Breast epithelium (tissue), 4 donors: ENCODE data around the gene BSND. TPM values are rescaled to one million over a fixed set of nuclear protein-coding genes. Genes with fewer than 3 reads are reported as not detected.

Experiments used
- DNase-seq, 2 donors: peaks; one replicate each; pipeline ENCODE4 v3.0.0-alpha.2; 2019; ENCODE audit warnings: low spot score in 2 of 2
- H3K27ac ChIP-seq, 2 donors: fragments of 200-600 bp; sonication (generic) in 1 of 2; one replicate each; pipeline ENCODE4 v1.5.1; 2016 to 2019; ENCODE audit warnings: mild to moderate bottlenecking in 1 of 2
- H3K27me3 ChIP-seq, 2 donors: fragments of 200-600 bp; sonication (generic) in 1 of 2; one replicate each; pipeline versions ENCODE4 v1.5.1 to v1.6.0; 2017 to 2019; ENCODE audit warnings: control low read depth in 1 of 2, mild to moderate bottlenecking in 1 of 2
- H3K36me3 ChIP-seq: fragments of 200-600 bp; one replicate; pipeline ENCODE4 v1.5.1; 2019
- H3K4me1 ChIP-seq, 2 donors: fragments of 200-600 bp; sonication (generic); one replicate each; pipeline ENCODE4 v1.5.1; 2016 to 2019; ENCODE audit warnings: control low read depth in 1 of 2
- H3K4me3 ChIP-seq, 3 donors: fragments of 200-600 bp; sonication (generic); 1 replicate in 2 of 3; 2 replicates in 1 of 3; pipeline ENCODE4 v1.5.1; 2016 to 2019; ENCODE audit warnings: mild to moderate bottlenecking in 3 of 3, moderate library complexity in 2 of 3
- H3K9me3 ChIP-seq, 2 donors: fragments of 200-600 bp; sonication (generic) in 1 of 2; one replicate each; pipeline ENCODE4 v1.5.1; 2016 to 2019; ENCODE audit warnings: control low read depth in 1 of 2
- POLR2A ChIP-seq: fragments of 450-650 bp; IDR thresholded peaks from one replicate; pipeline ENCODE4 v1.6.1; 2016; ENCODE audit warnings: antibody characterized with exemption, mild to moderate bottlenecking, moderate library complexity
- POLR2AphosphoS5 ChIP-seq, 3 donors: sonication (generic); formaldehyde crosslinking; IDR thresholded peaks; one replicate each; pipeline ENCODE4 v1.6.1; 2017; ENCODE audit warnings: antibody characterized with exemption in 3 of 3
- intact Hi-C: fragments of 100-400 bp; cut with DNase I; formaldehyde crosslinking; loops from one replicate; pipeline ENCODE4 v1.15.1; 2023; ENCODE audit warnings: low total_unique reads
- total RNA-seq, 3 donors: library from RNA; depleted of rRNA; stranded (reverse); fragments of >200 nt; gene quantifications; one replicate each; pipeline ENCODE4 v1.1.0, GENCODE V29; 2016
- TF ChIP-seq, protein P1 (sequence below), 3 donors: fragments of 450-650 bp; IDR thresholded peaks; one replicate each; pipeline ENCODE4 v1.5.1; 2016 to 2017; ENCODE audit warnings: antibody characterized with exemption in 3 of 3, mild to moderate bottlenecking in 3 of 3, moderate library complexity in 3 of 3

The BSND gene
- total RNA-seq, 3 donors from 2014 or later = under 0.01 to 0.15 TPM; not detected in 1

GRCh38 chr1:55061000-55061705 lies 62.4 kb downstream of the BSND start:
- intact Hi-C loops = loop anchor here (5.0 kb wide), 1 partner anchor 1651 kb away; no protein-coding TSS in a partner anchor
- no peak for DNase-seq
- no peak overlapping the region for H3K27ac ChIP-seq
- no peaks in the 10 kb centered on the region for H3K9me3 ChIP-seq
- no peaks in the 10 kb centered on the region for H3K27me3 ChIP-seq
- no peak overlapping the region for H3K4me3 ChIP-seq
- TF ChIP-seq POLR2A (no peak), POLR2AphosphoS5 (IDR thresholded peaks at IDR 0.05) (no peak)
- TF ChIP-seq, protein P1, sequence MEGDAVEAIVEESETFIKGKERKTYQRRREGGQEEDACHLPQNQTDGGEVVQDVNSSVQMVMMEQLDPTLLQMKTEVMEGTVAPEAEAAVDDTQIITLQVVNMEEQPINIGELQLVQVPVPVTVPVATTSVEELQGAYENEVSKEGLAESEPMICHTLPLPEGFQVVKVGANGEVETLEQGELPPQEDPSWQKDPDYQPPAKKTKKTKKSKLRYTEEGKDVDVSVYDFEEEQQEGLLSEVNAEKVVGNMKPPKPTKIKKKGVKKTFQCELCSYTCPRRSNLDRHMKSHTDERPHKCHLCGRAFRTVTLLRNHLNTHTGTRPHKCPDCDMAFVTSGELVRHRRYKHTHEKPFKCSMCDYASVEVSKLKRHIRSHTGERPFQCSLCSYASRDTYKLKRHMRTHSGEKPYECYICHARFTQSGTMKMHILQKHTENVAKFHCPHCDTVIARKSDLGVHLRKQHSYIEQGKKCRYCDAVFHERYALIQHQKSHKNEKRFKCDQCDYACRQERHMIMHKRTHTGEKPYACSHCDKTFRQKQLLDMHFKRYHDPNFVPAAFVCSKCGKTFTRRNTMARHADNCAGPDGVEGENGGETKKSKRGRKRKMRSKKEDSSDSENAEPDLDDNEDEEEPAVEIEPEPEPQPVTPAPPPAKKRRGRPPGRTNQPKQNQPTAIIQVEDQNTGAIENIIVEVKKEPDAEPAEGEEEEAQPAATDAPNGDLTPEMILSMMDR (IDR thresholded peaks at IDR 0.05) = no peak
- peaks cover 0 to 8% of the 10 kb centered on the region in 2 donors for H3K4me1 ChIP-seq
- H3K36me3 ChIP-seq = no peaks in the 10 kb centered on the region

Other genes with a start within 250 kb of the BSND start
- 1 to 10 TPM; 2.2 to 7.8 (median 4.3) TPM for gene PARS2, start 234.4 kb upstream of the BSND start, total RNA-seq
- gene TTC22, start 197.6 kb upstream of the BSND start, total RNA-seq = 10 to 100 TPM in 1 of 3 donors, 1 to 10 TPM in 1, under 1 TPM in 1; 0.32 to 15.8 (median 7.9) TPM
- gene DHCR24, start 111.7 kb upstream of the BSND start, total RNA-seq = 100 to 1,000 TPM; 149 to 230 (median 157) TPM
- gene TMEM61, start 18.3 kb upstream of the BSND start, total RNA-seq = 1 to 10 TPM in 2 of 3 donors, under 1 TPM in 1; 0.32 to 8.3 (median 7.5) TPM
- under 1 TPM in 2 of 3 donors, not detected in 1; 0.15 to 0.16 TPM for gene PCSK9, start 40.6 kb downstream of the BSND start, total RNA-seq
- 100 to 1,000 TPM in 1 of 3 donors, 10 to 100 TPM in 2; 51.5 to 103 (median 77.3) TPM for gene USP24, start 216.4 kb downstream of the BSND start, total RNA-seq